HFFc6 (cell line): ENCODE measurements around the gene SMYD2. TPM values are rescaled to one million over a fixed set of nuclear protein-coding genes. Genes with fewer than 3 reads are reported as not detected.

Source experiments
- DNase-seq: peaks from one replicate; pipeline ENCODE4 v3.0.0-alpha.2; 2018
- H3K27ac Mint-ChIP-seq: 2 replicates; pipeline ENCODE4 v1.8.0; 2020; ENCODE audit warnings: mild to moderate bottlenecking, mixed read lengths
- H3K27me3 Mint-ChIP-seq: 2 replicates; pipeline ENCODE4 v1.8.0; 2021; ENCODE audit warnings: mild to moderate bottlenecking, moderate library complexity, mixed read lengths; ENCODE audit not compliant: insufficient read depth
- H3K36me3 Mint-ChIP-seq: 2 replicates; pipeline ENCODE4 v1.8.0; 2021; ENCODE audit warnings: low read depth, mixed read lengths
- H3K4me1 Mint-ChIP-seq: 2 replicates; pipeline ENCODE4 v1.8.0; 2020; ENCODE audit warnings: low read depth, mixed read lengths
- H3K4me3 Mint-ChIP-seq: 2 replicates; pipeline ENCODE4 v1.8.0; 2020; ENCODE audit warnings: mild to moderate bottlenecking, moderate library complexity, mixed read lengths
- H3K9me3 Mint-ChIP-seq: 2 replicates; pipeline ENCODE4 v1.8.0; 2020; ENCODE audit warnings: mild to moderate bottlenecking, mixed read lengths
- total RNA-seq, 6 experiments: library from RNA; stranded (reverse); fragmentation: NEBNext Ultra II Directional; extraction: Animal tissue kit (Norgen Biotek cat#: 25700); gene quantifications; 2 replicates in 1 of 6; 3 replicates in 5 of 6; pipeline ENCODE4 v1.2.3, GENCODE V29; 2021
- TF ChIP-seq, protein P1 (sequence below): fragments of 200-600 bp; sonication (generic); IDR thresholded peaks from 2 replicates; pipeline ENCODE4 v1.5.0; 2021; ENCODE audit warnings: antibody characterized with exemption, mild to moderate bottlenecking

Gene SMYD2
- total RNA-seq, 6 experiments from 2014 or later = 27.3 to 32.3 (median 29.5) TPM

DNA sequence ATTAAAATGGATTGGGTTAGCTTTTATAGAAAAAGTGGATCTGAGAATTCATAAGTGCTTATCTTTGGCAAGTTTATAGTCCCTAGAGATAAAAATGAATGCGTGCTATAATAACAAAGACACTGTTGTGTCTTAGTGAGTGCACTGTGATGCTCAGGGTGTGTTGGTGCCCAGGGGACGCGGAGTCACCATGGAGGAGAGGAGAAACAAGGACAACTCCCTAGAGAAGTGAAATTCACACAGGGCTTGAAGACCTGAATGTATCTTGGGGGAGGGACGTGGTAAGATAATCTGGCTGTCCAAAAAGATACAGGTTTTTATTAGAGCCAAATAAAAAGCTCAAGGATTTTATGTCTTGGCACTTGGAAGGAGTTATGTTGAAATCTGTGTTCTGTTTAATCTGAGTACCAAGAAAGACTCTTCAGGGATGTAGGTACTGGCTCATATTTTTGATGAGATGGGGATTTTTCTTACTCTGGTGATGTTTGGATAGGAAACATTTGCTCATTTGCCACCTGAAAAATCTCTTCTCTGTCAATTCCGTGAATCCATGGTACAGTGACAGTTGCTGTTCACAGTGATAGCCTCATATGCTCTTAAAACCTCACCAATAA, 9.6 kb downstream of the SMYD2 start:
- H3K4me1 Mint-ChIP-seq = peaks cover 14% of the 10 kb centered on the region
- TF ChIP-seq, protein P1, sequence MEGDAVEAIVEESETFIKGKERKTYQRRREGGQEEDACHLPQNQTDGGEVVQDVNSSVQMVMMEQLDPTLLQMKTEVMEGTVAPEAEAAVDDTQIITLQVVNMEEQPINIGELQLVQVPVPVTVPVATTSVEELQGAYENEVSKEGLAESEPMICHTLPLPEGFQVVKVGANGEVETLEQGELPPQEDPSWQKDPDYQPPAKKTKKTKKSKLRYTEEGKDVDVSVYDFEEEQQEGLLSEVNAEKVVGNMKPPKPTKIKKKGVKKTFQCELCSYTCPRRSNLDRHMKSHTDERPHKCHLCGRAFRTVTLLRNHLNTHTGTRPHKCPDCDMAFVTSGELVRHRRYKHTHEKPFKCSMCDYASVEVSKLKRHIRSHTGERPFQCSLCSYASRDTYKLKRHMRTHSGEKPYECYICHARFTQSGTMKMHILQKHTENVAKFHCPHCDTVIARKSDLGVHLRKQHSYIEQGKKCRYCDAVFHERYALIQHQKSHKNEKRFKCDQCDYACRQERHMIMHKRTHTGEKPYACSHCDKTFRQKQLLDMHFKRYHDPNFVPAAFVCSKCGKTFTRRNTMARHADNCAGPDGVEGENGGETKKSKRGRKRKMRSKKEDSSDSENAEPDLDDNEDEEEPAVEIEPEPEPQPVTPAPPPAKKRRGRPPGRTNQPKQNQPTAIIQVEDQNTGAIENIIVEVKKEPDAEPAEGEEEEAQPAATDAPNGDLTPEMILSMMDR = no peak
- no peaks in the 10 kb centered on the region for H3K9me3 Mint-ChIP-seq
- no peaks in the 10 kb centered on the region; the same call in 1 of the 2 replicates for H3K27me3 Mint-ChIP-seq
- no peak overlapping the region for H3K4me3 Mint-ChIP-seq
- no peak for DNase-seq
- no peaks in the 10 kb centered on the region for H3K36me3 Mint-ChIP-seq
- H3K27ac Mint-ChIP-seq = no peak overlapping the region

DNA sequence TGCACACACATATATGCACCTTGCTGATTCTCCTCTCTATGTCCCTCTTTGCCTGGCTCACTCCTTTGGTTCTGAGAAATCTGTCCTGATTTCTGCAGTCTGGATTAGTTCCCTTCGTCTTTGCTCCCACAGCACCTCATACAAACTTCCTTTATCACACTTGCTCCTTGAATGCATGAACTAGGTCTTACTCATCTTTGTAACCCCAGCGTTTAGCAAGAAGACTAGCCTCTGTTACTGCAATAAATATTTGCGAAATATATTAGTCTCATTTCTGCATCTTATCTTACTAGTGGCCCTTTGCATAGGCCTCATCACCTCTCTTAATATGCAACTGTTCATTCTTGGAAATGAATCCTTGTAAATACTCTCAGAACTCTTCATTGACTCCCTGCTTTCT, 11.4 kb downstream of the SMYD2 start:
- TF ChIP-seq, protein P1 = no peak
- H3K27ac Mint-ChIP-seq = no peak overlapping the region
- H3K4me1 Mint-ChIP-seq = peaks cover 32% of the 10 kb centered on the region
- peak overlapping the region; percentile 11; the same call in 1 of the 2 replicates for H3K4me3 Mint-ChIP-seq
- H3K36me3 Mint-ChIP-seq = no peaks in the 10 kb centered on the region
- DNase-seq = peak; percentile 10
- no peaks in the 10 kb centered on the region for H3K9me3 Mint-ChIP-seq
- H3K27me3 Mint-ChIP-seq = no peaks in the 10 kb centered on the region; the same call in 1 of the 2 replicates

DNA sequence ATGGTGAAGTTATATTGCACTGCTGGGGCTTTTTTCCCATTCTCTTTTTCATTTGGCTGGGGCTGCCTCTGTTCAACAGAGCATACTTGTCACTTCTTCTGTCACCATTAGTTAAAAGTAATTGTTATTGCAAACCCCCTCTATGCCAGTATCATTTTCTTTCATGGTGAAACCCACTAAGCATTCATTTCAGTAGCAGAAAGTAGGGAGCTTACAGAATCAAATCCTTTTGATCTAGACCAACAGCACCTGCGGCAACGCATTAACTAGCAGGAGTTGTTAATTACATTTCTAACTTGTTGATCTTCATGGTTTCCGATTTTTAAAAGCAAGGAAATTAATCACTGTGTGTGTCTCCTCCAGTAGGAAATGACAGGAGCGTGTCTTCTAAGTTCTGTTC, 15.0 kb downstream of the SMYD2 start:
- no peak for DNase-seq
- Mint-ChIP-seq H3K4me1 (peaks cover 45% of the 10 kb centered on the region), H3K27ac (peak overlapping the region; percentile 64), H3K9me3 (no peaks in the 10 kb centered on the region), H3K4me3 (no peak overlapping the region), H3K36me3 (peaks cover 8% of the 10 kb centered on the region), H3K27me3 (peaks cover 2% of the 10 kb centered on the region)
- TF ChIP-seq, protein P1 = no peak

DNA sequence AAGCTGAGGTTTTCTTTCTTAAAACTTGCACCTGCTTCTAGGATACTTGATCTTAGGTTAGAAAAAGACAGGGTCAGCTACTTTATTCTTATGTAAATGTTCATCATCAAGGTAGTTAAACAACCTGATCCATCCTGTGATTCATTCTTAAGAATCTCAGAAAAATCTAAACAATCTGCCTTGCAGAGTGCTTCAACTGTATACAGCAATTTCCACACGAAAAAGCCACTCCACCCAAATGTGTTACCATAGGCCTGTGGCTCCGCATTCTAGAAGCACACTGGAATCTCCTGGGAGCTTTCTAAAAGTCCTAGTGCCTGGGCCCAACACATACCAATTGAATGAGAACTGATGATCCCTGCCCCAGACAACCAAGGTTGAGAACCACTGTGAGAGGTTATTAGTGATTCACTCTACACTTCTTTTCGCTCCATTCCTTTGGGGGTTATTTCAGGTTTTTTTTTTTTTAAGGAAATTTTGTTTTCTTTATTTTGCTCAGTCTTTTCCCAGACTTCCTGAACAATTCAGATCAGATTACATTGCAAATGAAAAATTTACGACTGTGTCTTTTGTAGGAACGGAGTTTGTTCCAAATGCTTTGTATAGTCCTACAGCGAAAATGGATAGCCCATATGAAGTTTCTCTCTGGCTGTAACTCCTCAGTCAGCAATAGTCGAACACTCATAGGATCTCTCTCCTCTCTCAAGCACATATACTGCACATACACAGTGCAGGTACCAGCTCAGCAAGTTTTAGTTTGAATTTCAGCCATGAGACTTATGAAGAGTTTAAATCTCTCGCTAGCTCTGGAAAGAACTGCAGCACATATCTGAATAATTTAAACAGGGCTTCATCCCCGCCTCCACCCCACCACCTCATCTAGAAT, 16.1 kb downstream of the SMYD2 start:
- H3K9me3 Mint-ChIP-seq = no peaks in the 10 kb centered on the region
- peaks cover 43% of the 10 kb centered on the region for H3K4me1 Mint-ChIP-seq
- peaks cover 8% of the 10 kb centered on the region for H3K36me3 Mint-ChIP-seq
- H3K4me3 Mint-ChIP-seq = peak overlapping the region; percentile 62
- peak; percentile 81 for DNase-seq
- TF ChIP-seq, protein P1 = no peak
- H3K27me3 Mint-ChIP-seq = peaks cover 2% of the 10 kb centered on the region
- peak overlapping the region; percentile 64 for H3K27ac Mint-ChIP-seq

DNA sequence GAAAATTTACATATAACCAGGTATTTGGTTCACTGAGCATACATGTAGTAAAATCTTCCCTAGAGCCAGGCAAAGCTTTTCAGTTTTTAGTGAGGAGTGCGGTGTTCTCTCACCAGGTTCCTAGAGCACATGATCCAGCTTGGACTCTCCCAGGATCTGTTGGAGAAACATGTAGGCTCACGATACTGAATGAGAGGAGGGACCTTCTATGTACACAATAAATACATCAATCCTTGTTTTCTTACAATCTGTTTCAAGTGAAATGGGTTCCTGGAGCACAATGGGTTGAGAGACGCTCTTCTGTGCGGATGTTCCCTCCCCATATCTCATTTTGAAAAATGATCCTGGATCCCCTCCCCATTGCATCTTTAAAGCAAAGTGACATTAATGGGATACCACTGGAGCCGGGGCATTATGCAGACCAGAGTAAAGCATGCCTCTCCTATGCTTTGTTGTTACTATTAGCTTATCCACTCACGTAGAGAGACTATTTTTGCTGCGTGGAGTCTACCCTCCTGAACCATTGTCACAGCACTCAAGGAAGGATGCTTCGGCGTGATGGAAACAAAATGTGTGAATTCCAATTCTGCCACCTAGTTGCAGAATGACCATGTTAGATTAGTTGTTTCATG, 19.3 kb downstream of the SMYD2 start:
- Mint-ChIP-seq H3K9me3 (no peaks in the 10 kb centered on the region), H3K27ac (no peak overlapping the region), H3K27me3 (peaks cover 2% of the 10 kb centered on the region), H3K4me1 (peaks cover 34% of the 10 kb centered on the region), H3K36me3 (peaks cover 8% of the 10 kb centered on the region), H3K4me3 (no peak overlapping the region)
- TF ChIP-seq, protein P1 = no peak
- no peak for DNase-seq
